HCT116 (cell line): ENCODE measurements around the gene SMG9. TPM values are rescaled to one million over a fixed set of nuclear protein-coding genes. Genes with fewer than 3 reads are reported as not detected.

Source experiments
- ATAC-seq: fragments of 200-7000 bp; cut with Tn5 transposase; 2 replicates; pipeline ENCODE4 v1.9.1; 2020; ENCODE audit warnings: mild to moderate bottlenecking, moderate library complexity
- BruUV-seq: library from RNA; stranded (reverse); fragments of 400-500 nt; replicated peaks from 2 replicates; lab custom pipeline; 2021; lab: Mats Ljungman, UMichigan
- CTCF ChIA-PET: fragments of 300-600 bp; sonication (Branson Sonifier 250); formaldehyde crosslinking; loops from one replicate; lab custom pipeline; 2021; ENCODE audit warnings: antibody characterized with exemption; lab: Charles Lee
- POLR2A ChIA-PET: fragments of 300-600, 350-600 bp; sonication (Branson Sonifier 250); formaldehyde crosslinking; loops from one replicate; lab custom pipeline; 2021; ENCODE audit warnings: antibody characterized with exemption; lab: Charles Lee
- RAD21 ChIA-PET, 2 experiments: fragments of 300-600 bp; sonication (Branson Sonifier 250); formaldehyde crosslinking; loops; one replicate each; lab custom pipeline; 2023; ENCODE audit warnings: low total read pairs in 2 of 2; ENCODE audit not compliant: uncharacterized antibody in 2 of 2, unreplicated experiment in 2 of 2, low non-redundant PET in 1 of 2; lab: Charles Lee
- DNase-seq: peaks from one replicate; pipeline ENCODE4 v3.0.0-alpha.2; 2010; ENCODE audit warnings: low read depth, low spot score
- H2AFZ ChIP-seq: fragments of 200-600 bp; shearing (Covaris generic), sonication (generic); 2 replicates; pipeline ENCODE4 v1.6.1; 2017; ENCODE audit warnings: low read depth, mixed run types, mixed read lengths, antibody characterized with exemption, low read length; ENCODE audit not compliant: poor library complexity, severe bottlenecking
- H3K27ac ChIP-seq: 2 replicates; pipeline ENCODE4 v1.5.1; 2012; ENCODE audit warnings: low read depth, low read length
- H3K27me3 ChIP-seq: fragments of 200-600 bp; sonication (generic); 2 replicates; pipeline ENCODE4 v1.6.1; 2016; ENCODE audit warnings: mixed run types, low read length, mixed read lengths; ENCODE audit not compliant: insufficient read depth
- H3K36me3 ChIP-seq, 2 experiments: fragments of 200-500 bp in 1 of 2; fragments of 200-600 bp in 1 of 2; sonication (Bioruptor generic) in 1 of 2; sonication (generic) in 1 of 2; 2 replicates each; pipeline versions ENCODE4 v1.5.1 to v1.6.1; 2014 to 2016; ENCODE audit warnings: low read length in 2 of 2, inconsistent platforms in 1 of 2, mixed read lengths in 1 of 2, mixed run types in 1 of 2; ENCODE audit not compliant: insufficient read depth in 2 of 2, control insufficient read depth in 1 of 2
- H3K4me1 ChIP-seq, 2 experiments: fragments of 200-600 bp in 1 of 2; sonication (generic) in 1 of 2; 2 replicates each; pipeline versions ENCODE4 v1.5.1 to v1.6.1; 2012 to 2017; ENCODE audit warnings: low read length in 2 of 2, inconsistent platforms in 1 of 2, mild to moderate bottlenecking in 1 of 2, mixed read lengths in 1 of 2, mixed run types in 1 of 2, moderate library complexity in 1 of 2; ENCODE audit not compliant: insufficient read depth in 2 of 2, control insufficient read depth in 1 of 2
- H3K4me2 ChIP-seq: fragments of 200-600 bp; sonication (generic); 2 replicates; pipeline ENCODE4 v1.6.1; 2017; ENCODE audit warnings: mixed run types, low read length, mixed read lengths
- H3K4me3 ChIP-seq, 2 experiments: fragments of 200-600 bp in 1 of 2; sonication (generic) in 1 of 2; replicated peaks in 1 of 2; 2 replicates each; pipeline ENCODE4 v1.5.1; 2011 to 2016; ENCODE audit warnings: low read length in 2 of 2, control low read depth in 1 of 2, low read depth in 1 of 2, mild to moderate bottlenecking in 1 of 2, mixed read lengths in 1 of 2, mixed run types in 1 of 2
- H3K79me2 ChIP-seq: fragments of 200-600 bp; sonication (generic); 2 replicates; pipeline ENCODE4 v1.6.1; 2017; ENCODE audit warnings: mild to moderate bottlenecking, mixed run types, low read length, moderate library complexity, mixed read lengths; ENCODE audit not compliant: insufficient read depth
- H3K9ac ChIP-seq: fragments of 200-600 bp; sonication (generic); 2 replicates; pipeline ENCODE4 v1.6.1; 2016; ENCODE audit warnings: low read length, mixed read lengths
- H3K9me2 ChIP-seq: fragments of 200-600 bp; sonication (generic), shearing (Covaris generic); 2 replicates; pipeline ENCODE4 v1.6.1; 2017; ENCODE audit warnings: mixed run types, mild to moderate bottlenecking, moderate library complexity; ENCODE audit not compliant: insufficient read depth
- H3K9me3 ChIP-seq, 2 experiments: fragments of 200-500 bp in 1 of 2; fragments of 200-600 bp in 1 of 2; sonication (Bioruptor generic) in 1 of 2; sonication (generic) in 1 of 2; 2 replicates each; pipeline ENCODE4 v1.6.1; 2014 to 2017; ENCODE audit warnings: low read length in 2 of 2, mixed read lengths in 2 of 2, inconsistent platforms in 1 of 2, low read depth in 1 of 2, mild to moderate bottlenecking in 1 of 2, mixed run types in 1 of 2, moderate library complexity in 1 of 2; ENCODE audit not compliant: control insufficient read depth in 1 of 2, insufficient read depth in 1 of 2
- H4K20me1 ChIP-seq: fragments of 200-600 bp; sonication (generic), shearing (Covaris generic); 2 replicates; pipeline ENCODE4 v1.6.1; 2017; ENCODE audit warnings: mixed run types, mild to moderate bottlenecking, moderate library complexity; ENCODE audit not compliant: insufficient read depth
- EZH2 ChIP-seq: fragments of 200-600 bp; sonication (generic); IDR thresholded peaks from 2 replicates; pipeline ENCODE4 v1.6.1; 2017; ENCODE audit warnings: antibody characterized with exemption, mixed run types
- FOSL1 ChIP-seq: IDR thresholded peaks from 2 replicates; pipeline ENCODE4 v1.6.1; 2012; ENCODE audit warnings: low read depth
- JUND ChIP-seq: IDR thresholded peaks from 2 replicates; pipeline ENCODE4 v1.6.1; 2012
- POLR2A ChIP-seq: IDR thresholded peaks from 2 replicates; pipeline ENCODE4 v1.7.0; 2011; ENCODE audit warnings: borderline replicate concordance; ENCODE audit not compliant: insufficient read depth, insufficient read length; ENCODE audit errors: extremely low read depth
- SP1 ChIP-seq: IDR thresholded peaks from 2 replicates; pipeline ENCODE4 v1.6.1; 2012; ENCODE audit warnings: low read depth
- YY1 ChIP-seq: IDR thresholded peaks from 2 replicates; pipeline ENCODE4 v1.6.1; 2011; ENCODE audit warnings: low read length, low read depth, moderate library complexity, mild to moderate bottlenecking; ENCODE audit not compliant: insufficient replicate concordance; ENCODE audit errors: extremely low read depth
- intact Hi-C: fragments of 100-400 bp; cut with micrococcal nuclease; formaldehyde crosslinking; loops from 2 replicates; pipeline ENCODE4 v1.10.0; 2022
- total RNA-seq: library from RNA; stranded (reverse); gene quantifications from one replicate; pipeline ENCODE4 v1.2.1, GENCODE V29; 2021; ENCODE audit not compliant: unreplicated experiment
- TF ChIP-seq, protein P1 (sequence below): IDR thresholded peaks from 2 replicates; pipeline ENCODE4 v1.6.1; 2012; ENCODE audit warnings: low read depth

The SMG9 gene
- total RNA-seq, 1 experiment from 2014 or later = 80.2 TPM

- H3K4me2 ChIP-seq = no peak overlapping the region
- peaks cover 14 to 19% of the 10 kb centered on the region in 2 experiments for H3K4me1 ChIP-seq
- H3K9ac ChIP-seq = no peak overlapping the region
- ChIA-PET RAD21 (no interaction called here), CTCF (no interaction called here), POLR2A (no interaction called here)
- H3K9me2 ChIP-seq = no peaks in the 10 kb centered on the region
- DNase-seq (no peak), ATAC-seq (no peak)
- no peak overlapping the region for H3K4me3 ChIP-seq
- H3K9me3 ChIP-seq = no peaks in the 10 kb centered on the region
- H3K36me3 ChIP-seq = no peaks in the 10 kb centered on the region
- no peak for TF ChIP-seq FOSL1
- no peak for TF ChIP-seq YY1
- TF ChIP-seq POLR2A = no peak
- TF ChIP-seq, protein P1, sequence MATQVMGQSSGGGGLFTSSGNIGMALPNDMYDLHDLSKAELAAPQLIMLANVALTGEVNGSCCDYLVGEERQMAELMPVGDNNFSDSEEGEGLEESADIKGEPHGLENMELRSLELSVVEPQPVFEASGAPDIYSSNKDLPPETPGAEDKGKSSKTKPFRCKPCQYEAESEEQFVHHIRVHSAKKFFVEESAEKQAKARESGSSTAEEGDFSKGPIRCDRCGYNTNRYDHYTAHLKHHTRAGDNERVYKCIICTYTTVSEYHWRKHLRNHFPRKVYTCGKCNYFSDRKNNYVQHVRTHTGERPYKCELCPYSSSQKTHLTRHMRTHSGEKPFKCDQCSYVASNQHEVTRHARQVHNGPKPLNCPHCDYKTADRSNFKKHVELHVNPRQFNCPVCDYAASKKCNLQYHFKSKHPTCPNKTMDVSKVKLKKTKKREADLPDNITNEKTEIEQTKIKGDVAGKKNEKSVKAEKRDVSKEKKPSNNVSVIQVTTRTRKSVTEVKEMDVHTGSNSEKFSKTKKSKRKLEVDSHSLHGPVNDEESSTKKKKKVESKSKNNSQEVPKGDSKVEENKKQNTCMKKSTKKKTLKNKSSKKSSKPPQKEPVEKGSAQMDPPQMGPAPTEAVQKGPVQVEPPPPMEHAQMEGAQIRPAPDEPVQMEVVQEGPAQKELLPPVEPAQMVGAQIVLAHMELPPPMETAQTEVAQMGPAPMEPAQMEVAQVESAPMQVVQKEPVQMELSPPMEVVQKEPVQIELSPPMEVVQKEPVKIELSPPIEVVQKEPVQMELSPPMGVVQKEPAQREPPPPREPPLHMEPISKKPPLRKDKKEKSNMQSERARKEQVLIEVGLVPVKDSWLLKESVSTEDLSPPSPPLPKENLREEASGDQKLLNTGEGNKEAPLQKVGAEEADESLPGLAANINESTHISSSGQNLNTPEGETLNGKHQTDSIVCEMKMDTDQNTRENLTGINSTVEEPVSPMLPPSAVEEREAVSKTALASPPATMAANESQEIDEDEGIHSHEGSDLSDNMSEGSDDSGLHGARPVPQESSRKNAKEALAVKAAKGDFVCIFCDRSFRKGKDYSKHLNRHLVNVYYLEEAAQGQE = no peak; the same call in 1 of the 2 replicates
- no peak for TF ChIP-seq SP1
- TF ChIP-seq JUND = no peak
- no peak for TF ChIP-seq EZH2
- BruUV-seq = no TSS peak
- no peaks in the 10 kb centered on the region for H3K79me2 ChIP-seq
- H3K27me3 ChIP-seq = no peaks in the 10 kb centered on the region
- H2AFZ ChIP-seq = no peak overlapping the region
- intact Hi-C loops = loop anchor here (10.0 kb wide), 1 partner anchor 114 kb away; the partner anchor contains the start of gene PLAUR
- H3K27ac ChIP-seq = no peak overlapping the region
- no peaks in the 10 kb centered on the region for H4K20me1 ChIP-seq
Measured at GRCh38 chr19:43789029-43789428, 34.3 kb upstream of the SMG9 start.
